SKM-1 (cell line): Measurements from ENCODE around the gene ARL10.
A peak's percentile ranks its signal among the peaks of the same experiment; 100 is the strongest.

Experiments
- DNase-seq: peaks from one replicate; lab custom pipeline; 2025; ENCODE audit not compliant: unreplicated experiment; lab: John Stamatoyannopoulos, UW

The ARL10 gene

GRCh38 chr5:176410486-176411180 is 45.3 kb downstream of the ARL10 start:
- DNase-seq: no peak

DNA sequence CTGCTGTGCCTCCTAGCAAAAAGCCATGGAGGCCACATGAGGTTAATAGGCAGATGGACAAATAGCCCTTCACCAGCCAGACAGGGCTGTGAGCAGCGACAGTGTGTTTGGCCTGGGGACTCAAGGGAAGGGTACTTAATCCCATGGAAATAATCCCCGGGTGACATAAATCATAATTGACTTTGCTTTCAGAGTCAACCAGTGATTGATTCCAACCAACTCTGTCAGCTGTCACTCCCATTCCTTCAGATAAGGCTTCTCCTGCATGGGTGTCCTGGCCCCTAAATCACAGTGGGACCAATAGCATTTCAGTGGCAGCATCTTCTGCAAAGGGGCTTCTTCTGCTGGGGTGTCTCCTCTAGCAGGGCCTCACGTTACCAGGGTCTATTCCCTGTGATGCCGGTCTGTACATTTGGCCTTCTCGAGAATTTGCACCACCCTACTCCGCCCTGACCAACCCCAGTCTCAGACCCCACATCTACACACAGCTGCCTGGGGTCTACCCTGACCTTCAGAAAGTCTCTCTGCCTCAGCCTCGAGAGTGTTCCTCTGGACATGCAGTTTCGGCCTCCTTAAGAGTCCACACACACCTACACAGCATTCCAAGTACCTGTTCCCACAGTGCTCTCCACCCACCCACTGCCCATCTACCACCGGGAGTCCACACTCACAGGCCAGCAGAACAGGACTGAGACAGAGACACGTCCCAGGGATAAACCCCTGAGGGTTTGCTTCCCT is 47.4 kb downstream of the ARL10 start:
- no peak for DNase-seq

GRCh38 chr5:176413255-176413565 is 47.9 kb downstream of the ARL10 start:
- no peak for DNase-seq

DNA sequence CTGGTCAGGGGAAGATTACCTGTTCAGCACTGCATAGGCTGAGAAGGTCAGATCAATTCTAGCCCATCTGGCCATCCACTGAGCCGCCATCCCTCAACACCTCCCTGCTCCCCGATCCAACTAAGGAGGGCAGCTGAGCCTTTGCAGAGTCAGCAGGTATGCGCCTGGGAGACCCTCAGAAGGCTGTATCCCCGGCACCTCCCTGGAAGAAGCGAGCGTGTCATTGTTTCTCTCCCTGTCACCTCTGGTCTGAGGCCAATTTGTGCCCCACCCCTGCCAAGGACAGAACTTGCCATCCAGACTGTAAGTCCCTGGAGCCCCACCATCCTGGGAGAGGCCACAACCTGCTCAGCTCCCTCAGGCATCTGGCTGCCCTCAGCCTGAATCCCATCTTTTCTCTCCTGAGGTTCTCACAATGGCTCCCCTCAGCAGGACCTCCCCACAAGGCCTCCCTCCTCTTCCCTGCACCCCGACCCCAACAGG is 48.5 kb downstream of the ARL10 start:
- DNase-seq: no peak

DNA sequence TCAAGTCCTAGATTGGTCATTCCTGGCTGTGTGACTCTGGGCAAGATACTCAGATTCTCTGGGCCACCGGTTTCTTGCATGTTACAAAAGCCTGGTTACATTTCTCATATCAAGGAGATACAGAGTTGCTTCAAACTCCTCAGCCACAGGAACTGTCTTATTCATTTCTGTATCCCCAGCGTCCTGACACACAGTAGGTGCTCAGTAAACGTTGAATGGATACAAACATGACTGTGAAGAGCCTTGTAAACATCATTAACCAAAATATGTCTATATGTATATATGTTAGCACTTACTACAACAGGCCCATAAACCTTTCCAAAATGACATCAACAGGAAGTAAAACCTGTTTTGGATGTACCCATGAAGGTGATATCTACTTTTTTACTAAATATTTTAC is 49.4 kb downstream of the ARL10 start:
- DNase-seq: no peak

DNA sequence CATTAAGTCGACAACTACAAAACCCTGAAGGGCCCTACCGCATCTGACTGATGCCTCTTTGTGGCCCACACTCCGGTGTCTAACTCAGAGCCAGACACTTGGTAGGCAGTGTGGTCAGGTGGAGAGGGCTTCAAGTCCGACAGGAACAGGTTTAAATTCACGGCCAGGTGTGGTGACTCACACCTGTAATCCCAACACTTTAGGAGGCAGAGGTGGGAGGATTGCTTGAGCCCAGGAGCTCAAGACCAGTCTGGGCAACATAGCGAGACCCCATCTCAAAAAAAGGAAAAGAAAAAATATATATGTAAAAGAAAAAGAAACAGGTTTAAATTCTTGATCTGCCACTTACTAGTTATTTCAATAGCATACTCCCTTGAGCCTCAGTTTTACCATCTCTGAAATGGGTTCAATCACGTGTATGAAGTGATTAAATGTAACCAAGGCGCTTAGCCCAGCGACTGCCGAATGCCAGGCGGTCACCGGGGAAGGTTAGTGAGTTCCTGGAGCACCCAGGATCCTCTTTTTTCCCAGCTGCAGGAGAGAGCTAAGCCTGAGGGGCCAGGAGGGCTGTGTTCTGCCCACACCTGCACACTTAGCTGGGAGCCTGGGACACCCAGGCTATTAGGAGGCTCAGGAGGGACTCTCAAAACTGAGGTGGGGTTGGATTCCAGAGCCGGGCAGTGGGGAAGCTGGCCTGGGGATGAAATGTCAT is 50.1 kb downstream of the ARL10 start:
- DNase-seq: no peak

- peak; percentile 66 for DNase-seq
These were observed 51.0 kb downstream of the ARL10 start, which contains the start of gene CLTB for GRCh38 chr5:176415952-176416924. Gene CLTB, minus strand, starts transcription at chr5:176416539. Its CDS starts 176 bp downstream, at chr5:176416363.

- no peak for DNase-seq
These were observed 51.7 kb downstream of the ARL10 start for GRCh38 chr5:176416965-176417364.

GRCh38 chr5:176418251-176418650 is 53.0 kb downstream of the ARL10 start:
- DNase-seq: no peak

GRCh38 chr5:176420086-176420485 is 54.8 kb downstream of the ARL10 start:
- DNase-seq: no peak

DNA sequence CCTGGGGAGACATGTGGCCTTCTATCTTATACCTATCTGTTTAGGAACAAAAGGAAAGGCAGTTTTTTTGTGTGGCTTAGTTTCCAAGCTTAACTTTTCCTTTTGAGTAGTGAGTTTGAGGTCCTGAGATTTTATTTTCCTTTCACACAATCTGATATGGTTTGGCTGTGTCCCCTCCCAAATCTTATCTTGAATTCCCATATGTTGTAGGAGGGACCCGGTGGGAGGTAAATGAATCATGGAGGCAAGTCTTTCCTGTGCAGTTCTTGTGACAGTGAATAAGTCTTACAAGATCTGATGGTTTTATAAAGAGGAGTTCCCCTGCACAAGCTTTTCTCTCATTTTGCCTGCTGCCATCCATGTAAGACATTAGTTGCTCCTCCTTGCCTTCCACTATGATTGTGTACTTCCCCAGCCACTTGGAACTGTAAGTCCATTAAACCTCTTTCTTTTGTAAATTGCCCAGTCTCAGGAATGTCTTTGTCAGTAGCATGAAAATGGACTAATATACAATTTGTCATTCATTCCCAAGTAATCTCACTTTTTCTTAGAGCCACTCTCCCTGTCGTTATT is 55.8 kb downstream of the ARL10 start:
- DNase-seq: no peak

DNA sequence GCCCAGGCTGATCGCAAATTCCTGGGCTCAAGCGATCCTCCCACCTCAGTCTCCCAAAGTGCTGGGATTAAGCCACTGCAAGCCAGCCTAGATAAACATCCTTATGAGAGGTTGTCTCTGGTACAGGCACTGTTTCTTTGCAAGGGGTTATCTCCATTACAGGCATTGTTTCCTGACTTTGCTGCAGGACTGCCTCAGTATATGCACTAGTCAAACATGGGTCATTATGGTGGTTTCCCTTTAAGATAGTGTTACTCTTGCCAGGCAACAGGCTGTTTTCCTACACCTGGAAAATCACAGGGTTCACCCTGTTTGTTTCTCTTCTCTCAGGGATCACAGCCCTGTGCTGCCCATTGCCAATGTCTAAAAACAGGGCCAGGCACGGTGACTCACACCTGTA is 58.9 kb downstream of the ARL10 start:
- no peak for DNase-seq

- DNase-seq: no peak
These were observed 59.9 kb downstream of the ARL10 start for GRCh38 chr5:176425138-176425537.

- no peak for DNase-seq
These were observed 60.5 kb downstream of the ARL10 start for GRCh38 chr5:176425791-176426190.

- DNase-seq: no peak
These were observed 61.6 kb downstream of the ARL10 start for GRCh38 chr5:176426876-176427275.

GRCh38 chr5:176427971-176428370 is 62.7 kb downstream of the ARL10 start:
- DNase-seq: no peak

DNA sequence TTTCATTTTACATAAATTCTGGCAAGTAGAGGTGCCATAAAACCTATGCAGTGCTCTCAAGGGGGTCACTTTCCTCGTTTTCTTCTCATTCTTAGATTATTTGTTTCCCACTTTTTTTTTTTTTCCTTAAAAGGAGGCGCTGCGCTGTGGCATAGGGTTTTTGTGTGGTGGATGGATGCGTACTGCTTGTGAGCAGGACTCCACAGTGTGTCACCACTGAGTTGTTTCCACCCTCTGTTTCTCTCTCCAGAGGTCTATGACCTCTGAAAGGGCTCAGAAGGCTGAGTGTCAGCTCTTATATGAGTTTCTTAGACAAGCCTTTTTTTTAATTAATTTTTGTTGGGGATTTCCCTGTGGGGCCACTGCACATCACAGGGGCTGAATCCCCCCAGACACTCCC is 64.7 kb downstream of the ARL10 start:
- DNase-seq: no peak
